H1 (cell line): ENCODE measurements around the gene PRPF4. TPM values are rescaled to one million over a fixed set of nuclear protein-coding genes. Genes with fewer than 3 reads are reported as not detected.

Experiments used
- ATF3 ChIP-seq: IDR thresholded peaks from 2 replicates; pipeline ENCODE4 v1.6.1; 2011; ENCODE audit warnings: low read depth, mild to moderate bottlenecking, low read length; ENCODE audit not compliant: insufficient read depth
- CHD1 ChIP-seq: IDR thresholded peaks from 2 replicates; pipeline ENCODE4 v1.6.1; 2012; ENCODE audit warnings: low read depth, low read length, improper control_type of control experiment
- CHD7 ChIP-seq: fragments of 300-600 bp; sonication (generic); IDR thresholded peaks from 2 replicates; pipeline ENCODE4 v1.7.1; 2012; ENCODE audit warnings: low read length, moderate library complexity, mild to moderate bottlenecking, inconsistent platforms; ENCODE audit not compliant: insufficient replicate concordance
- JUN ChIP-seq: IDR thresholded peaks from 2 replicates; pipeline ENCODE4 v1.6.1; 2011; ENCODE audit warnings: low read depth, mild to moderate bottlenecking, improper control_type of control experiment, low read length
- NANOG ChIP-seq: IDR thresholded peaks from 2 replicates; pipeline ENCODE4 v1.6.1; 2011; ENCODE audit warnings: low read length, low read depth, mild to moderate bottlenecking, inconsistent platforms; ENCODE audit not compliant: insufficient read depth, poor library complexity, severe bottlenecking
- PHF8 ChIP-seq: fragments of 200-600 bp; sonication (generic); conservative IDR thresholded peaks from 2 replicates; pipeline ENCODE4 v1.7.1; 2012; ENCODE audit warnings: low read depth, mild to moderate bottlenecking, inconsistent platforms, low read length, moderate library complexity
- POLR2AphosphoS5 ChIP-seq: IDR thresholded peaks from 2 replicates; pipeline ENCODE4 v1.6.1; 2011; ENCODE audit warnings: low read depth, low read length
- SAP30 ChIP-seq: fragments of 300-600 bp; sonication (generic); IDR thresholded peaks from 2 replicates; pipeline ENCODE4 v1.7.1; 2012; ENCODE audit warnings: low read length, moderate library complexity, mild to moderate bottlenecking, inconsistent platforms; ENCODE audit not compliant: insufficient read depth, insufficient replicate concordance
- polyA plus RNA-seq, 7 experiments: library from polyadenylated mRNA; depleted of rRNA in 3 of 7; stranded (reverse) in 5 of 7; unstranded in 2 of 7; fragments of >200 nt in 5 of 7; fragments of 200-250 nt in 2 of 7; gene quantifications; 1 replicate in 5 of 7; 2 replicates in 1 of 7; 4 replicates in 1 of 7; pipeline versions ENCODE4 v1.2.1 to v1.2.3, GENCODE V29; 2011 to 2013; ENCODE audit warnings: missing spikeins in 2 of 7, mixed read lengths in 2 of 7
- total RNA-seq: library from RNA; stranded (reverse); fragmentation: NEBNext Ultra II Directional; extraction: Animal tissue kit (Norgen Biotek cat#: 25700); gene quantifications from 2 replicates; pipeline ENCODE4 v1.2.1, GENCODE V29; 2021
- TF ChIP-seq, protein P1 (sequence below): IDR thresholded peaks from 2 replicates; pipeline ENCODE4 v1.6.1; 2012; ENCODE audit warnings: low read length, inconsistent platforms

The PRPF4 gene
- total and polyA plus RNA-seq, 2 of the 8 experiments (the other 6 are each of a cell fraction or from before 2014, with no cell fraction given): 15.2 to 33.4 TPM

GRCh38 chr9:113319054-113319453 is 43.6 kb downstream of the PRPF4 start (continued):
- TF ChIP-seq CHD7 (no peak), CHD1 (no peak), SAP30 (no peak), PHF8 (no peak), ATF3 (no peak), JUN (no peak), POLR2AphosphoS5 (no peak), NANOG (no peak)
- TF ChIP-seq, protein P1, sequence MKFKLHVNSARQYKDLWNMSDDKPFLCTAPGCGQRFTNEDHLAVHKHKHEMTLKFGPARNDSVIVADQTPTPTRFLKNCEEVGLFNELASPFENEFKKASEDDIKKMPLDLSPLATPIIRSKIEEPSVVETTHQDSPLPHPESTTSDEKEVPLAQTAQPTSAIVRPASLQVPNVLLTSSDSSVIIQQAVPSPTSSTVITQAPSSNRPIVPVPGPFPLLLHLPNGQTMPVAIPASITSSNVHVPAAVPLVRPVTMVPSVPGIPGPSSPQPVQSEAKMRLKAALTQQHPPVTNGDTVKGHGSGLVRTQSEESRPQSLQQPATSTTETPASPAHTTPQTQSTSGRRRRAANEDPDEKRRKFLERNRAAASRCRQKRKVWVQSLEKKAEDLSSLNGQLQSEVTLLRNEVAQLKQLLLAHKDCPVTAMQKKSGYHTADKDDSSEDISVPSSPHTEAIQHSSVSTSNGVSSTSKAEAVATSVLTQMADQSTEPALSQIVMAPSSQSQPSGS: no peak
